HL-60 (cell line): ENCODE measurements around the gene DGKI.

ENCODE experiments used
- DNase-seq, 2 experiments: peaks; one replicate each; pipeline ENCODE4 v3.0.0-alpha.2; 2010 to 2020; ENCODE audit warnings: low read depth in 1 of 2, low spot score in 1 of 2
- H3K27ac ChIP-seq: fragments of 250-450 bp; sonication (Bioruptor Pico); replicated peaks from 2 replicates; pipeline ENCODE4 v1.5.1; 2020; ENCODE audit warnings: mild to moderate bottlenecking, moderate library complexity
- H3K27me3 ChIP-seq: fragments of 250-450 bp; sonication (Bioruptor Pico); 2 replicates; pipeline ENCODE4 v1.5.1; 2021; ENCODE audit warnings: mild to moderate bottlenecking, moderate library complexity; ENCODE audit not compliant: insufficient read depth, poor library complexity, severe bottlenecking
- H3K4me3 ChIP-seq: replicated peaks from 2 replicates; pipeline ENCODE4 v1.5.1; 2011; ENCODE audit warnings: mild to moderate bottlenecking, control low read depth, low read length; ENCODE audit not compliant: insufficient read depth
- GABPA ChIP-seq: IDR thresholded peaks from 2 replicates; pipeline ENCODE4 v1.6.1; 2012; ENCODE audit warnings: low read depth
- POLR2AphosphoS5 ChIP-seq: IDR thresholded peaks from 2 replicates; pipeline ENCODE4 v1.6.1; 2012; ENCODE audit warnings: low read depth
- SPI1 ChIP-seq: IDR thresholded peaks from 2 replicates; pipeline ENCODE4 v1.6.1; 2012; ENCODE audit warnings: low read depth, mild to moderate bottlenecking, borderline replicate concordance
- TF ChIP-seq, protein P1 (sequence below): IDR thresholded peaks from one replicate; pipeline ENCODE4 v1.5.1; 2011; ENCODE audit warnings: low read length, control low read depth, inconsistent platforms; ENCODE audit not compliant: insufficient read depth
- TF ChIP-seq, protein P2 (sequence below): IDR thresholded peaks from 2 replicates; pipeline ENCODE4 v1.6.1; 2012; ENCODE audit warnings: low read depth; ENCODE audit not compliant: insufficient replicate concordance

Gene DGKI

DNA sequence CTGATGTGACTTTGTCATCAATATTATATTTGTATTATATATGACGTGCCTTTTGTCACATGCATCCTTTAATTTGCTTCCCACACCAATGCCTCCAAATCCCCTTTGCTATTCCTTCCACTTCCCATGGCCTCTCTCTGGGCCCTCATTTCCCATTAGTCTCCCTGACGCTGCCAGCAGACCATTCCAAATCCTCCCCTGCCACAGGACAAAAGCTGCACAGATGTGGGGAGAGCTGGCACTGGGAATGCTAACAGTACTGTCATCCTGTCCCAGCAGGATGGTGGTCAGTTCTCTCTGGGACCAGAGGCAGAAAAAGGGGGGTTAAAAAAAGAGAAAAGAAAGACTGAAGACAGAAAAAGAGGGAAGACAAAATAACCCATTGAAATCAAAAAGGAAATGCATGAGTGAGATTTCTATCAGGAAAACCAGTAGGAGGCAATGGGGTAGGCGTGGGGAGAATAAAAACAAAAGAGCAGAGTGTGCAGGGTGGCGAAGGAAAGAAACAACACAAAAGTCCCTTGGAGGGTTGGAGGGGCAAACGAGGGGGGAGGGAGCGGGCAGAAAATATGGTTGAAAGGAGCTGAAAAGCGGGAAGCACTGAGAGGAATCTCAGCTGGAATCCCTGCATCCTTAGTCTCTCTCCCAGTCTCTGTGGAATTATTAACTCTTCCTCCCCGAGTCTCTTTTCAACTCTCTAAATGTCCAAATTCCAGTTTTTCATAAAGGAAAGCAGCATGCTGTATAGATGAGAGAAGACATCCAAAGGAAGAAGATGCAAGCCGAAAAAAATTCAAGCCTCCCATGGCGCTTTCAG, 444.0 kb downstream of the DGKI start:
- Histone ChIP-seq H3K4me3 (no peak overlapping the region), H3K27me3 (no peaks in the 10 kb centered on the region), H3K27ac (no peak overlapping the region)
- TF ChIP-seq GABPA (no peak), SPI1 (no peak), POLR2AphosphoS5 (no peak)
- TF ChIP-seq, protein P1, sequence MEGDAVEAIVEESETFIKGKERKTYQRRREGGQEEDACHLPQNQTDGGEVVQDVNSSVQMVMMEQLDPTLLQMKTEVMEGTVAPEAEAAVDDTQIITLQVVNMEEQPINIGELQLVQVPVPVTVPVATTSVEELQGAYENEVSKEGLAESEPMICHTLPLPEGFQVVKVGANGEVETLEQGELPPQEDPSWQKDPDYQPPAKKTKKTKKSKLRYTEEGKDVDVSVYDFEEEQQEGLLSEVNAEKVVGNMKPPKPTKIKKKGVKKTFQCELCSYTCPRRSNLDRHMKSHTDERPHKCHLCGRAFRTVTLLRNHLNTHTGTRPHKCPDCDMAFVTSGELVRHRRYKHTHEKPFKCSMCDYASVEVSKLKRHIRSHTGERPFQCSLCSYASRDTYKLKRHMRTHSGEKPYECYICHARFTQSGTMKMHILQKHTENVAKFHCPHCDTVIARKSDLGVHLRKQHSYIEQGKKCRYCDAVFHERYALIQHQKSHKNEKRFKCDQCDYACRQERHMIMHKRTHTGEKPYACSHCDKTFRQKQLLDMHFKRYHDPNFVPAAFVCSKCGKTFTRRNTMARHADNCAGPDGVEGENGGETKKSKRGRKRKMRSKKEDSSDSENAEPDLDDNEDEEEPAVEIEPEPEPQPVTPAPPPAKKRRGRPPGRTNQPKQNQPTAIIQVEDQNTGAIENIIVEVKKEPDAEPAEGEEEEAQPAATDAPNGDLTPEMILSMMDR = no peak
- TF ChIP-seq, protein P2, sequence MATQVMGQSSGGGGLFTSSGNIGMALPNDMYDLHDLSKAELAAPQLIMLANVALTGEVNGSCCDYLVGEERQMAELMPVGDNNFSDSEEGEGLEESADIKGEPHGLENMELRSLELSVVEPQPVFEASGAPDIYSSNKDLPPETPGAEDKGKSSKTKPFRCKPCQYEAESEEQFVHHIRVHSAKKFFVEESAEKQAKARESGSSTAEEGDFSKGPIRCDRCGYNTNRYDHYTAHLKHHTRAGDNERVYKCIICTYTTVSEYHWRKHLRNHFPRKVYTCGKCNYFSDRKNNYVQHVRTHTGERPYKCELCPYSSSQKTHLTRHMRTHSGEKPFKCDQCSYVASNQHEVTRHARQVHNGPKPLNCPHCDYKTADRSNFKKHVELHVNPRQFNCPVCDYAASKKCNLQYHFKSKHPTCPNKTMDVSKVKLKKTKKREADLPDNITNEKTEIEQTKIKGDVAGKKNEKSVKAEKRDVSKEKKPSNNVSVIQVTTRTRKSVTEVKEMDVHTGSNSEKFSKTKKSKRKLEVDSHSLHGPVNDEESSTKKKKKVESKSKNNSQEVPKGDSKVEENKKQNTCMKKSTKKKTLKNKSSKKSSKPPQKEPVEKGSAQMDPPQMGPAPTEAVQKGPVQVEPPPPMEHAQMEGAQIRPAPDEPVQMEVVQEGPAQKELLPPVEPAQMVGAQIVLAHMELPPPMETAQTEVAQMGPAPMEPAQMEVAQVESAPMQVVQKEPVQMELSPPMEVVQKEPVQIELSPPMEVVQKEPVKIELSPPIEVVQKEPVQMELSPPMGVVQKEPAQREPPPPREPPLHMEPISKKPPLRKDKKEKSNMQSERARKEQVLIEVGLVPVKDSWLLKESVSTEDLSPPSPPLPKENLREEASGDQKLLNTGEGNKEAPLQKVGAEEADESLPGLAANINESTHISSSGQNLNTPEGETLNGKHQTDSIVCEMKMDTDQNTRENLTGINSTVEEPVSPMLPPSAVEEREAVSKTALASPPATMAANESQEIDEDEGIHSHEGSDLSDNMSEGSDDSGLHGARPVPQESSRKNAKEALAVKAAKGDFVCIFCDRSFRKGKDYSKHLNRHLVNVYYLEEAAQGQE = no peak
- DNase-seq = no peak

DNA sequence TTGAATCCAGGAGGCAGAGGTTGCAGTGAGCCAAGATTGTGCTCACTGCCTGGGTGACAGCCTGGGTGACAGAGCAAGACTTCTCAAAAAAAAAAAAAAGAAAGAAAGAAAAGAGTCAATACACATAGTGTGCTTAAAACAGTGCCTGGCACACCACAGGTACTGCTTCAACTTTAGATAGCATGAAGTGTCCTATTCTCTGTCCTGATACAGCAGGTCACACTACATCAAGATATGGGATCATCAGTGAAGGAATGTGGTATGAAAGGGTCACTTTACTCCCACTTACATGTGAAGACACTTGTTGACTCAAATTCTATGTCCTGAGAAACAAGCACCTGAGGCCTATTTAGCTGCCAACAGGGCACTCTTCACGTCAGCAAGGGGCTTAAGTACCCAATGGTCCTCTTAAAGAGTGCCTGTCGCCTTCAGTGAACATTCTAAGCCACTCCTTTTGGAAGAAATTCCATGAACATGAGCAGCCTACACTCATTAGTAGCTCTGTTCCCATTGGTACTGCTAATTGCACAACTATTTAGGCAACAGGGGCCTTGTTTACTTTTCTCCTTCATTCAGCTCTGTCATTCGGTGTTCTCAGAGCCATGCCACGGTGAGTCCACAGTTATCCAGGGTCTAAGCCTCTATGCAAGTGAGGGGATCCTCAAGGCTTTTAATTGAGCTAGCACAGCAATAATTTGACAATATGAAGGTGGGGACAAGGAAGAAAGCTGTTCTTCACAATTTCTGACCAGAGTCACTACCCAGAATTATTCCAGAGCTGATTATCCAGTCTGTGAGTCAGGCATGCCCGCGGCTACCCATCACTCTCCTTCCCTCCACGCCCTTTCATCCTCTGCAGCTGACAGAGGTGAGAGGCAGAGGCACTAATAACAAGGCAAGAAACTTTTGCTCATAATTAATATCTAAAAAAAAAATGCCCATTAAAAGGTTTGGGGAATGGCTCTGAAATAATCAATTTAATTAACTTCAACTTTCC, 446.6 kb downstream of the DGKI start:
- no peak for DNase-seq
- no peak overlapping the region for H3K27ac ChIP-seq
- TF ChIP-seq, protein P1 = no peak
- TF ChIP-seq, protein P2 = no peak
- TF ChIP-seq POLR2AphosphoS5 (no peak), SPI1 (no peak), GABPA (no peak)

DNA sequence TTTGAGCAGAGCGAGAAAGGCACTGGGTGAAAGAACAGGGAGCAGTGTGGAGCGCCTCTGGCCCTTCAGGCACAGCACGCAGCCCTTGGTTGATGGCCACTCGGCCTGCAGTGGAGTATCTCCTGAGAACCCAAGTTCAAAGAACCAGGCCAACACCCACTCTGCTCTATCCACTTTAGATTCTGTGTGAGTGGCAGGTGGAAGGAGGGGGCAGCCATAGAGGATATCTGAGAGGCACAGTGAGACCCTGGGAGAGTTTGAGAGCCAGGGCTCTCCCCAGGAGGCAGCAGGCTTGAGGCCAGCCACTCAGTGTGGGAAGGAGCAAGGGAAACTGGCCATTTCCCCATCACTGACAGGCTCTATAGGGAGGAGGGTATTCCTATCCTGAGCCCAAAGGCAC, 450.7 kb downstream of the DGKI start:
- TF ChIP-seq SPI1 (no peak), POLR2AphosphoS5 (no peak), GABPA (no peak)
- TF ChIP-seq, protein P2 = no peak
- TF ChIP-seq, protein P1 = no peak
- DNase-seq = no peak
- Histone ChIP-seq H3K27me3 (no peaks in the 10 kb centered on the region), H3K27ac (no peak overlapping the region), H3K4me3 (no peak overlapping the region)

More for the DNA sequence above, 446.6 kb downstream of the DGKI start:
- Histone ChIP-seq H3K4me3 (no peak overlapping the region), H3K27me3 (no peaks in the 10 kb centered on the region)
